IPS-20b (cell line): ENCODE data around the gene ALPG.
"Not testable (repeated sequence)": the region's sequence is repeated elsewhere in the genome, so short reads cannot be mapped to it uniquely, and the experiment has no call there.

ENCODE experiments used
- H3K27ac ChIP-seq: one replicate; pipeline ENCODE4 v1.5.1; 2013; ENCODE audit warnings: low read length
- H3K27me3 ChIP-seq: 2 replicates; pipeline ENCODE4 v1.6.1; 2013; ENCODE audit warnings: mild to moderate bottlenecking, low read length, inconsistent platforms; ENCODE audit not compliant: insufficient read depth
- H3K36me3 ChIP-seq: 2 replicates; pipeline ENCODE4 v1.6.1; 2013; ENCODE audit warnings: low read depth, mild to moderate bottlenecking, inconsistent platforms, low read length, moderate library complexity; ENCODE audit not compliant: insufficient read depth
- H3K4me1 ChIP-seq: 2 replicates; pipeline ENCODE4 v1.6.1; 2013; ENCODE audit warnings: mild to moderate bottlenecking, control low read depth, inconsistent platforms, low read length, moderate library complexity; ENCODE audit not compliant: insufficient read depth
- H3K4me3 ChIP-seq: 2 replicates; pipeline ENCODE4 v1.5.1; 2013; ENCODE audit warnings: mild to moderate bottlenecking, low read length, inconsistent platforms
- H3K9ac ChIP-seq: 2 replicates; pipeline ENCODE4 v1.6.1; 2013; ENCODE audit warnings: low read depth, mild to moderate bottlenecking, inconsistent platforms, low read length, moderate library complexity
- H3K9me3 ChIP-seq: 2 replicates; pipeline ENCODE4 v1.6.1; 2013; ENCODE audit warnings: mild to moderate bottlenecking, low read depth, low read length, inconsistent platforms; ENCODE audit not compliant: insufficient read depth

The ALPG gene

DNA sequence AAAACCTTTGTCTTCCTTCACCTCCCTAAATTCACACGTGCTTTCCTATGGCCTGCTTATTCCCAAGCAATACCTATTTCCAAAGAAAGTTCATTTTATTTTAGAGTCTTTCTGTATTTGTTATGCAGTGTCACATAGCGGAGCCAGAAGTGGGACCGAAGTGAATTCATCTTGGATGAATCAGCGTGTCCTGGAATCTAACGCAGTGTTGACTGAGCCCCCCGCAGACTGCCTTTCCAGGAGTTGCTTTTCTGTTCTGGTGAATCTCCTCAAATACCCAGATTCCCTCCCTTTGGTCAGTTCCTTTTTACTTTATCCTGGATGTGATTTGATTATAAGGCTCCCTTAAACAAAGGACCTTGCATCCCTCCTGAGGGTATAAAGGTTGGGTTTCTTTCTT is 17.3 kb upstream of the ALPG start:
- Histone ChIP-seq H3K27ac (no peak overlapping the region), H3K9me3 (no peaks in the 10 kb centered on the region), H3K4me3 (no peak overlapping the region), H3K4me1 (peaks cover 10% of the 10 kb centered on the region; the same call in 1 of the 2 replicates), H3K36me3 (no peaks in the 10 kb centered on the region), H3K9ac (no peak overlapping the region), H3K27me3 (peaks cover 62% of the 10 kb centered on the region)

DNA sequence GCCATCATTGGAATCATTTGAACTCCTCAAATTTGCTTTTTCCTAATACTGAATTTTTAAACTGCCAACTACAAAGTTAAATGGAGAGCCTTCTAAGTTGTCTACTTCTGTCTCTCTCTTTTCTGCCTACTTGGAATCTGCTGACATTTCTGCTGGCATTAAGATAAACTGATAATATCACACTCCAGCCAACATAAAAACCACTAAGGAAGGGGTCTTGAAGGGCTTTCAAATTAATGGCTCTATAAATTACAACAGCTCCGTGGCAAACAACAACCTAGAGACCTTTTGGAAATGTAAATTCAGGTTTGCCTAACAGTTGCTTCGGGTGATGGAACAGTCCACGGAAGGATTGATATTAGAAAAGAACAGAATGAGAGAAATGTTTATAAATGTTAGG is 16.0 kb upstream of the ALPG start:
- Histone ChIP-seq H3K9me3 (no peaks in the 10 kb centered on the region), H3K4me1 (peaks cover 9% of the 10 kb centered on the region; the same call in 1 of the 2 replicates), H3K9ac (no peak overlapping the region), H3K27me3 (peaks cover 51% of the 10 kb centered on the region), H3K36me3 (no peaks in the 10 kb centered on the region), H3K27ac (no peak overlapping the region), H3K4me3 (no peak overlapping the region)

DNA sequence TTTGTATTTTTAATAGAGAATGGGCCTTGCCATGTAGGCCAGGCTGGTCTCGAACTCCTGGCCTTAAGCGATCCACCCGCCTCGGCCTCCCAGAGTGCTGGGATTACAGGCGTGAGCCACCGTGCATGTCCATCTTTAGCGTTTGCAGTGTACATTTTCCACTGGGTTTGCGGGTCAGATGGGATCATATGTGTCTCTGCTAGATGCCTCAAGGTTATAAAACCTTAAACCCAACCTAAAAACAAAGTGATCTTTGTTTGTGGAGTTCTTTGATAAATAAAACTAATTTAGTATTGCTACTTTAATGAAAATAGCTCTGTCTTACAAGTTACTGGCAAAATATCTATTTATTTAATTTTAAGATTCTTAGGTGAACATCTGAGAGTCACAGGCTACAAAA is 13.1 kb upstream of the ALPG start:
- Histone ChIP-seq H3K36me3 (no peaks in the 10 kb centered on the region), H3K27ac (no peak overlapping the region), H3K9ac (no peak overlapping the region), H3K27me3 (peaks cover 22% of the 10 kb centered on the region), H3K4me1 (peaks cover 5% of the 10 kb centered on the region; the same call in 1 of the 2 replicates), H3K9me3 (no peaks in the 10 kb centered on the region), H3K4me3 (no peak overlapping the region)

DNA sequence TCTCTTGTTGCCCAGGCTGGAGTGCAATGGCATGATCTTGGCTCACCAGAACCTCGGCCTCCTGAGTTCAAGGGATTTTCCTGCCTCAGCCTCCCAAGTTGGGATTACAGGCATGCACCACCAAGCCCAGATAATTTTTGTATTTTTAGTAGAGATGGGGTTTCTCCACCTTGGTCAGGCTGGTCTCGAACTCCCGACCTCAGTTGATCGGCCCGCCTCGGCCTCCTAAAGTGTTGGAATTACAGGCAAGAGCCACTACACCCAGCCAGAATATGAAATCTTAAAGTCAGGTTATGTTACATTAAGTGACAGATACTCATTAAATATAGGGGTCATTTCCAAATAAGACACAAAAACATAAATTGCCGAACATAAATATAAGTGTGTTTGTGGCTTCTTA is 12.2 kb upstream of the ALPG start:
- not testable (repeated sequence) for H3K36me3 ChIP-seq, H3K4me3 ChIP-seq, H3K27ac ChIP-seq, H3K9ac ChIP-seq, H3K4me1 ChIP-seq, H3K9me3 ChIP-seq
- H3K27me3 ChIP-seq, result peaks cover 13% of the 10 kb centered on the region

DNA sequence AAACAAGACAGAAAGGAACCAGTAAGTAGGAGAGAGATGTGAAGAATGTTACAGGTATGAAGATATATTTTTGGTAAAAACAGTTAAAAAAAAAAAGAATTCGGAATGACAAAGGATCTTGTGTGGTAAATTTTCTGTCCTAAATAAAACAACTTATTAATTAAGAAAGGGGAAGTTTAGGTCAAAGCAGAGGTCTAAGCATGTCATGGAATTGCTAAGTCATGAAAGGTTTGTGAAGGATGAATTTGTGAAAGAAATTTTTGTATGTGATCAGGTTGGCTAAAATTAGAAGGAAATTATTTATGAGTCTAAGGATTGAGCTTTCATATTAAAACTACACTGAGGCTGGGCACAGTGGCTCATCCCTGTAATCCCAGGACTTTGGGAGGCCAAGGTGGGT is 11.1 kb upstream of the ALPG start:
- Histone ChIP-seq H3K27ac (no peak overlapping the region), H3K4me3 (no peak overlapping the region), H3K4me1 (no peaks in the 10 kb centered on the region), H3K9ac (no peak overlapping the region; the same call in 1 of the 2 replicates), H3K36me3 (no peaks in the 10 kb centered on the region), H3K27me3 (peaks cover 2% of the 10 kb centered on the region; the same call in 1 of the 2 replicates), H3K9me3 (no peaks in the 10 kb centered on the region)

DNA sequence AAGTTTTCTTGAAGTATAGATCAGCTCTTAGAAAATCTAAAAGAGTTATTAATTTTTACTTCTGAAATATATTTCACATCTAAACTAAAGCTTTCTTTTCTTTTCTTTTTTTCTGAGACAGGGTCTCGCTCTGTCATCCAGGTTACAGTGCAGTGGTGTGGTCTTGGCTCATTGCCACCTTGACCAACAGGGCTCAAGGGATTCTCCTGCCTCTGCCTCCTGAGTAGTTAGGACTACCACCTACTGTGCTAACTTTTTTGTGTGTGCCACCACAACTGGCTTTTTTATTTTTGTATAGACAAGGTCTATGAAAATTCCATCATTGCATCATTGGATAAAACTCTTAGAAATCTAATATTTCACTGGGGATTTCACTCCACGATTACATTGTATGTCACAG is 10.0 kb upstream of the ALPG start:
- Histone ChIP-seq H3K4me3 (no peak overlapping the region), H3K4me1 (no peaks in the 10 kb centered on the region), H3K27me3 (no peaks in the 10 kb centered on the region), H3K9ac (no peak overlapping the region), H3K27ac (no peak overlapping the region), H3K36me3 (no peaks in the 10 kb centered on the region), H3K9me3 (no peaks in the 10 kb centered on the region)

DNA sequence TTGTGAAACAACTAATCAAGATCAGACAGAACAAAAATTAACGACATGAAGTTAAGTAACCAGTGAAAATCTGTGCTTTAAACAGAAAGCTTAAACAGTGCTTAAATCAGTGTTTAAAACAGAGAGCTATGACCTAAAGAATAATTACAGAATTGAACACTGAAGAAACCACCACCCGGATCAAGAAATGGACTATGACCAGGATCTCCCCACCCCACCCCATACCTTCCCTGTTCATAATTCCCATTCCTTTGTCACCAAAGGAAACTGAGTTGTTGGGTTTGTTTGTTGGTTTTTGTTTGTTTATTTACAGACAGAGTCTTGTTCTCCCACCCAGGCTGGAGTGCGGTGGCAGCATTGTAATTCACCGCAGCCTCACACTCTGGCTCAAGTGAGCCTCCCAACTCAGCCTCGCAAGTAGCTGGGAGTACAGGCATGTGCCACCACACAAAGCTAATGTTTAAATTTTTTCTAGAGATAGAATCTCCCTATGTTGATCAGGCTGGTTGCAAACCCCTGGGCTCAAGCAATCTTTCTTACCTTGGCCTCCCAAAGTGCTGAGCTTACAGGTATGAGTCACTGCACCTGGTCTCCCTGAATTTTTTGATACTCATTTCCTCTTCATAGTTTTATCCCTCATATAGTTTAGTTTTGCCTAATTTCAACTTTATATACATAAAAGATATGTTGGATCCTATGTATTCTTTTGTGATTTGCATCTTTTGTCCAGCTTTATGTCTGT is 8.2 kb upstream of the ALPG start:
- no peak overlapping the region for H3K27ac ChIP-seq
- no peaks in the 10 kb centered on the region for H3K9me3 ChIP-seq
- no peaks in the 10 kb centered on the region for H3K27me3 ChIP-seq
- no peaks in the 10 kb centered on the region for H3K4me1 ChIP-seq
- no peak overlapping the region for H3K9ac ChIP-seq
- no peak overlapping the region for H3K4me3 ChIP-seq
- peaks cover 5% of the 10 kb centered on the region; the same call in 1 of the 2 replicates for H3K36me3 ChIP-seq

DNA sequence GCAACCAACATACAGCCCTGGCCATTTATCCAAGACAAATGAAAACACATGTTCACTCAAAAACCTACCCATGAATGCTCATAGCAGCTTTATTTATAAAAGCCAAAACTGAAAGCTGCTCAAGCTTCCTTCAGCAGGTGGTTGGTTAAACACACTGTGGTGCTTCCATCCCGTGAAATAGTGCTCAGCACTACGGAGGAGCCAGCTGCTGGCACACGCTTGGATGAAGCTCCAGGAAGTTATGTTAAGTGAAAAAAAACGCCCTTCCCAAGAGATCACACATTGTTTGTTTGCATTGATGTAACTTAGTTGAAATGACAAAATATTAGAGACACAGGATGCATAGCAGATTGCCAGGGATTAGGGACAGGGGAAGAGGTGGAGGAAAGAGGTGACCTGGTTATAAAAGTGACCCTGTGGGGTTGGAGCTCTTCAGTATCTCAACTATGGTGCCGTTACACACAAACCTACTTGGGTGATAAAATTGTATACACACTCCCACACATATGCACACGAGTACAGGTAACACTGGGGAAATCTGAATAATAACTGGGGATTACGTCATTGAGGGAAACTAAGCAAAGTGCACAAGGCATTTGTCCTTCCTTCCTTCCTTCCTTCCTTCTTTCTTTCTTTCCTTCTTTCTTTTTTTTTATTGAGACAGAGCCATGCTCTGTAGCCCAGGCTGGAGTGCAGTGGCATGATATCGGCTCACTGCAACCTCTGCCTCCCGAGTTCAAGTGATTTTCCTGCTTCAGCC is 6.2 kb upstream of the ALPG start:
- Histone ChIP-seq H3K4me1 (no peaks in the 10 kb centered on the region), H3K9ac (no peak overlapping the region), H3K27ac (no peak overlapping the region), H3K4me3 (no peak overlapping the region), H3K36me3 (peaks cover 5% of the 10 kb centered on the region; the same call in 1 of the 2 replicates), H3K27me3 (no peaks in the 10 kb centered on the region), H3K9me3 (no peaks in the 10 kb centered on the region)

DNA sequence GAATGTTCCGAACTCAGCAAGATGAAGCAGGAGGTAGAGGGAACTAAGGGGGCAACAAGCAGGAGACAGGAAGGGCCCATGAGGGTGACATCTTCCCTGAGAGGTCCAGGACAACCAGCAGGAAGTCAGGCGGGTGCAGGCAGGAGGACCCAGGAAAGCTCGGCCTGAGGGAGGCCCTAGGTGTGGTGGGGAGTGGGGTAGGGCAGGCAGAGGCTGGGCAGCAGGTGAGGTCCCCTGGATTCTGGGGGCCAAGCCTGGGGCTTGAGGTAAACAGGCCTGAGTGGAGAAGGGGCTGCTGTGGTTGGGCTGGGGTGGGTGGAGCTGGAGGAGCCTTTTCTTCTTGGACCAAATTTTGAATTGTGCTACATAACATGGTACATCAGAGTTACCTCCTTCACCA is 4.1 kb upstream of the ALPG start:
- Histone ChIP-seq H3K4me1 (no peaks in the 10 kb centered on the region), H3K36me3 (peaks cover 5% of the 10 kb centered on the region; the same call in 1 of the 2 replicates), H3K27me3 (no peaks in the 10 kb centered on the region), H3K27ac (no peak overlapping the region), H3K9ac (no peak overlapping the region), H3K9me3 (no peaks in the 10 kb centered on the region), H3K4me3 (no peak overlapping the region)

DNA sequence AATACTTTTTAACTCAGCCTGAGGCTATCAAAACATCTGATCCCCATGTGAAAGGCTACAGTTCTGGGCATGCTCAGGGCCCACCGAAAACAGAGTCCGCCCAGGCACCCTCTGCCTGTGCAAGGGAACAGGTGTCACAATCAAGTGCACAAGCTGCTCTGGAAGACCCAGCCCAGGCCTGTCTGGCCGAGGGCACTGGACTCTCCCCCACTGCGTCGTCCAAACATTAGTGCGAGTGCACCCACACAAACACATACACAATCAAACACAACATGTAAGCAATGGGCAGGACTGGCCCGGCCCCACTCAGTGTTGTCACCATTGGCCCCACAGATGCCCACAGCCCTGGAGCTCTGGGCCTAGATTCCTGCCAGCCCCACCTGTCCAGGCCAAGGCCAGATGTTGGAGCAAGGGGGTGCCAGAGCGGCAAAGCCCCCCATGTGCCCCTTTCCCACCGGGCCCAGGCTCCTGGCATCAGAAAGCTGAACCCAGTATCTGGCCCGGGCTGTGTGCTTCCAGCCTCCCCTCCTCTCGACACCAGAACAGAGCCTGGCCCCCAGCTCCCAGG is 617 bp upstream of the ALPG start:
- Histone ChIP-seq H3K9ac (no peak overlapping the region), H3K27me3 (no peaks in the 10 kb centered on the region), H3K36me3 (peaks cover 5% of the 10 kb centered on the region; the same call in 1 of the 2 replicates), H3K4me1 (no peaks in the 10 kb centered on the region), H3K4me3 (no peak overlapping the region), H3K27ac (no peak overlapping the region), H3K9me3 (no peaks in the 10 kb centered on the region)

DNA sequence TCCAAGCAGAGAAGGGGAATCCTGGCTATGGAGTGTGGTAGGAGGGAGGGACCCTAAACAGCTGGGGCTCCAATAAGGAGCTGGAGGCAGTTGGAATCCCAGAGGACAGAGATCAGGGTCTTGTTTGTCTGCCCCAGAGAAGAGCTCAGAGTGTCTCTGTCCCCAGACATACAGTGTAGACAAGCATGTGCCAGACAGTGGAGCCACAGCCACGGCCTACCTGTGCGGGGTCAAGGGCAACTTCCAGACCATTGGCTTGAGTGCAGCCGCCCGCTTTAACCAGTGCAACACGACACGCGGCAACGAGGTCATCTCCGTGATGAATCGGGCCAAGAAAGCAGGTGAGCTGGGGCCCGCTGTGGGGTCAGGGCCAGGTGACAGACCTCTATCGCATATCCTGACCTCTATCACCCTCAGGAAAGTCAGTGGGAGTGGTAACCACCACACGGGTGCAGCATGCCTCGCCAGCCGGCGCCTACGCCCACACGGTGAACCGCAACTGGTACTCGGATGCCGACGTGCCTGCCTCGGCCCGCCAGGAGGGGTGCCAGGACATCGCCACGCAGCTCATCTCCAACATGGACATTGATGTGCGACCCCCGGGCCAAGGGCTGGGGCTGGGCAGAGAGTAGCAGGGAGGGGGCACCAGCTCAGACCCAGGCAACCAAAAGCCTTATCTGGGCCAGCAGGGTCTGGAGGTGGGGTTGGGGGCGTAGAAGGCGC is 945 bp downstream of the ALPG start:
- H3K27me3 ChIP-seq, H3K9me3 ChIP-seq, H3K4me3 ChIP-seq, H3K27ac ChIP-seq, H3K9ac ChIP-seq, H3K4me1 ChIP-seq: not testable (repeated sequence)
- H3K36me3 ChIP-seq, result peaks cover 12% of the 10 kb centered on the region
